IMR-90 (cell line): ENCODE measurements around the gene WDR47. TPM values are rescaled to one million over a fixed set of nuclear protein-coding genes. Genes with fewer than 3 reads are reported as not detected.

ENCODE experiments used
- BHLHE40 ChIP-seq: fragments of 150-350 bp; IDR thresholded peaks from 2 replicates; pipeline ENCODE4 v1.6.1; 2016; ENCODE audit warnings: mild to moderate bottlenecking, low read depth, low read length
- CEBPB ChIP-seq: IDR thresholded peaks from 2 replicates; pipeline ENCODE4 v1.6.1; 2012; ENCODE audit warnings: low read depth, low read length, improper control_type of control experiment
- CHD1 ChIP-seq: IDR thresholded peaks from 2 replicates; pipeline ENCODE4 v1.6.1; 2012; ENCODE audit warnings: low read depth, low read length, improper control_type of control experiment
- FOS ChIP-seq: fragments of 150-350 bp; IDR thresholded peaks from 2 replicates; pipeline ENCODE4 v1.6.1; 2016; ENCODE audit warnings: low read depth, low read length
- MAFK ChIP-seq: IDR thresholded peaks from 2 replicates; pipeline ENCODE4 v1.6.1; 2012; ENCODE audit warnings: low read depth, low read length, improper control_type of control experiment
- RFX5 ChIP-seq: IDR thresholded peaks from 2 replicates; pipeline ENCODE4 v1.8.0; 2012; ENCODE audit warnings: low read depth, mild to moderate bottlenecking, low read length, moderate library complexity
- SMC3 ChIP-seq: fragments of 150-350 bp; IDR thresholded peaks from 2 replicates; pipeline ENCODE4 v1.6.1; 2016; ENCODE audit warnings: low read depth, mild to moderate bottlenecking, antibody characterized with exemption, low read length, moderate library complexity
- polyA plus RNA-seq, 3 experiments: library from polyadenylated mRNA; depleted of rRNA; stranded (reverse); fragments of >200 nt; gene quantifications; 2 replicates each; pipeline ENCODE4 v1.2.3, GENCODE V29; 2012; ENCODE audit warnings: low replicate concordance in 1 of 3
- total RNA-seq: library from RNA; depleted of rRNA; stranded (reverse); fragments of >200 nt; gene quantifications from 2 replicates; pipeline ENCODE4 v1.2.3, GENCODE V29; 2012

Gene WDR47
- total and polyA plus RNA-seq, 2 of the 4 experiments (the other 2 are of a cell fraction), result 8.2 to 17.4 TPM

- TF ChIP-seq CHD1 (no peak), BHLHE40 (no peak), CEBPB (no peak), SMC3 (peak; percentile 38), RFX5 (no peak), FOS (no peak), MAFK (no peak)
Observed at GRCh38 chr1:109089242-109090015, 47.5 kb upstream of the WDR47 start (continued).
